Measurements from ENCODE around the gene DHDDS. TPM values are rescaled to one million over a fixed set of nuclear protein-coding genes. Genes with fewer than 3 reads are reported as not detected.

DHDDS gene
- 53.6 and 59.0 TPM in 2 replicates for total RNA-seq

GRCh38 chr1:26431979-26432695, at the start of gene DHDDS:
Gene DHDDS (plus strand): TSS chr1:26432321. CDS start chr1:26432946, 625 bp downstream.

GRCh38 chr1:26410706-26411623, 21.2 kb upstream of the DHDDS start, which contains the start of gene LIN28A:
Gene LIN28A (plus strand): TSS chr1:26410817. CDS start chr1:26410892, 75 bp downstream.

GRCh38 chr1:26472320-26472900, 40.3 kb downstream of the DHDDS start, which contains the start of gene HMGN2:
Gene HMGN2 (plus strand): TSS chr1:26472440. CDS start chr1:26472613, 173 bp downstream.

Other genes with a start within 250 kb of the DHDDS start
- gene CATSPER4, start 241.7 kb upstream of the DHDDS start, total RNA-seq: not detected in 2 replicates
- 9.5 and 13.4 TPM in 2 replicates for gene CEP85, start 198.1 kb upstream of the DHDDS start, total RNA-seq
- gene SH3BGRL3, start 152.2 kb upstream of the DHDDS start, total RNA-seq: 232 and 233 TPM in 2 replicates
- gene UBXN11, start 125.7 kb upstream of the DHDDS start, total RNA-seq: 1.9 TPM in 2 replicates
- not detected in 2 replicates for gene CD52, start 114.4 kb upstream of the DHDDS start, total RNA-seq
- gene CRYBG2, start 78.2 kb upstream of the DHDDS start, total RNA-seq: not detected in 2 replicates
- not detected in 2 replicates for gene ZNF683, start 59.6 kb upstream of the DHDDS start, total RNA-seq
- gene LIN28A, start 21.5 kb upstream of the DHDDS start, total RNA-seq: not detected in 2 replicates
- gene HMGN2, start 40.1 kb downstream of the DHDDS start, total RNA-seq: 462 and 532 TPM in 2 replicates
- 19.1 and 21.0 TPM in 2 replicates for gene RPS6KA1, start 97.4 kb downstream of the DHDDS start, total RNA-seq